Activated naive CD4-positive, alpha-beta T cell treated with anti-CD3 and anti-CD28 coated beads, Interleukin-2, amount 10 ng/mL, durations not matched to agents 7 days and 5 days (primary cell): ENCODE measurements around the gene FAM131C.
"Not testable (repeated sequence)": the region's sequence is repeated elsewhere in the genome, so short reads cannot be mapped to it uniquely, and the experiment has no call there.

Experiments used
- CTCF ChIA-PET: fragments of 350-600 bp; sonication (Branson Sonifier 250); formaldehyde crosslinking; loops from one replicate; lab custom pipeline; 2021; ENCODE audit warnings: antibody characterized with exemption; lab: Charles Lee
- DNase-seq: peaks from one replicate; pipeline ENCODE4 v3.0.0-alpha.2; 2020
- H3K27ac Mint-ChIP-seq: one replicate; pipeline ENCODE4 v1.8.0; 2021; ENCODE audit warnings: mild to moderate bottlenecking, moderate library complexity, mixed read lengths
- H3K27me3 Mint-ChIP-seq: one replicate; pipeline ENCODE4 v1.8.0; 2021; ENCODE audit warnings: mild to moderate bottlenecking, mixed read lengths
- H3K36me3 Mint-ChIP-seq: one replicate; pipeline ENCODE4 v1.8.0; 2021; ENCODE audit warnings: mixed read lengths
- H3K4me1 Mint-ChIP-seq: one replicate; pipeline ENCODE4 v1.8.0; 2021; ENCODE audit warnings: mixed read lengths
- H3K4me3 Mint-ChIP-seq: one replicate; pipeline ENCODE4 v1.8.0; 2021; ENCODE audit warnings: mild to moderate bottlenecking, moderate library complexity, mixed read lengths
- H3K9me3 Mint-ChIP-seq: one replicate; pipeline ENCODE4 v1.8.0; 2021; ENCODE audit warnings: mixed read lengths

Gene FAM131C

GRCh38 chr1:16055613-16056520, 17.6 kb downstream of the FAM131C start:
- Mint-ChIP-seq H3K36me3 (no peaks in the 10 kb centered on the region), H3K4me3 (no peak overlapping the region), H3K27ac (no peak overlapping the region), H3K27me3 (peaks cover 22% of the 10 kb centered on the region), H3K9me3 (no peaks in the 10 kb centered on the region), H3K4me1 (peaks cover 6% of the 10 kb centered on the region)
- peak; percentile 92 for DNase-seq
- CTCF ChIA-PET, result interaction anchor here (0.9 to 4.9 kb wide), 9 partner anchors 48 to 391 kb away, joined by 3 to 47 read pairs (median 8); partner anchors contain the start of gene UQCRHL

- Mint-ChIP-seq H3K4me1 (peaks cover 6% of the 10 kb centered on the region), H3K36me3 (no peaks in the 10 kb centered on the region), H3K27ac (no peak overlapping the region), H3K9me3 (no peaks in the 10 kb centered on the region), H3K27me3 (peaks cover 23% of the 10 kb centered on the region), H3K4me3 (no peak overlapping the region)
- DNase-seq, result no peak
- CTCF ChIA-PET, result interaction anchor here (0.8 to 4.9 kb wide), 9 partner anchors 47 to 390 kb away, joined by 3 to 47 read pairs (median 3); partner anchors contain the start of gene UQCRHL
These were observed 18.6 kb downstream of the FAM131C start for GRCh38 chr1:16054598-16055540.

DNA sequence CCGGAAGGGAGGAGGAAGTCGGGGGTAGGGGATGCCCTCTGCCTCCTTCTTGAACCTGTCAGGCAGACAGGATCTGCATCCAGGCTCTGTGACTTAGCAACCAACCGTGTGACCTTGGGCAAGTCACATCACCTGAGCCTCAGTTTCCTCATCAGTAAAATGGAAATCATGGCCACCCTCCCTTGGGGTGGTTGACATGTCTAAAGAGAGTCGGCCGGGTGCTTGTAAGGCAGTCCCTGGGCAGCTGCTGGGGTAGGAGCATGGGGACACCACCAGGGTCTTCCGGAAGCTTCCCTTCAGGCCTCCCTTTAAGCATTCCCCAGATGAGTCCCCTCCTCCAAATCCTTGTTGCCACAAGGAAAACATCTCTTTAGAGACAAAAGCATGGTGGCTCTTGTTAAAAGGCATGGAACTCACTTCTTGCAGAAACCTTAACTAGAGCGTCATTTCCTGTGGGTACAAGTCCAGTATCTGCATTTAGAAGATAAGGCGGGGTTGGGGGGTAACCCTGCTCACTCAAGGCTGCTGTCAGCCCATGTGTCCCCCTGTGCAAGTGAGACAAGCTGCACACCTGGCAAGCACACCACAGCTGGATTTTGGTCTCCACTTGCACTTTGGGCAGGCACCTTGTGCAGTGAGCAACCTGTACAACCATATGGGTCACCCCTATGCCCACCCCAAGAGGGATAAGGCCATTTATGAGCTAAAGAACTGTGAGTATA, 19.5 kb downstream of the FAM131C start:
- H3K4me1 Mint-ChIP-seq, result peaks cover 6% of the 10 kb centered on the region
- no peak for DNase-seq
- no peaks in the 10 kb centered on the region for H3K9me3 Mint-ChIP-seq
- no peaks in the 10 kb centered on the region for H3K36me3 Mint-ChIP-seq
- H3K4me3 Mint-ChIP-seq, result no peak overlapping the region
- CTCF ChIA-PET, result interaction anchor here (0.8 to 4.9 kb wide), 5 partner anchors 46 to 262 kb away, joined by 3 to 47 read pairs (median 8); no protein-coding TSS in a partner anchor
- peaks cover 32% of the 10 kb centered on the region for H3K27me3 Mint-ChIP-seq
- H3K27ac Mint-ChIP-seq, result no peak overlapping the region

DNA sequence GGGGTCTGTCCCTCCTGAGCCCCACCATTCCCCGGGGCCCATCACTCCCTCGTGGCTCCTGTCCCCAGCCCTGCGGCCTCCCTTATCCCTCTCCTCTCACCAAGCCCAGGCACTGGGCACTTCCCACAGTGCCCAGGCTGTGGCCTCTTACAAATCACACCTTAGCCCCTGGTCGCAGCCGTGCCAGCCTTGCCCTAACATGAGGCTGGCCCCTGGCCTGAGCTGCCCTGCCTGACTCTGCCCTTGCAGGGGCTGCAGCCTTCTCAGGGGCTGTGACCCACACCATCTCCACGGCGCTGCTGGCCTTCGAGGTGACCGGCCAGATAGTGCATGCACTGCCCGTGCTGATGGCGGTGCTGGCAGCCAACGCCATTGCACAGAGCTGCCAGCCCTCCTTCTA, 21.5 kb downstream of the FAM131C start:
- peaks cover 31% of the 10 kb centered on the region for H3K27me3 Mint-ChIP-seq
- H3K4me3 Mint-ChIP-seq, H3K36me3 Mint-ChIP-seq, H3K27ac Mint-ChIP-seq, H3K9me3 Mint-ChIP-seq, CTCF ChIA-PET, H3K4me1 Mint-ChIP-seq, DNase-seq: not testable (repeated sequence)

GRCh38 chr1:16051039-16051438, 22.4 kb downstream of the FAM131C start:
- no peaks in the 10 kb centered on the region for H3K36me3 Mint-ChIP-seq
- H3K27ac Mint-ChIP-seq, result no peak overlapping the region
- no peak overlapping the region for H3K4me3 Mint-ChIP-seq
- H3K27me3 Mint-ChIP-seq, result peaks cover 36% of the 10 kb centered on the region
- DNase-seq, result no peak
- H3K4me1 Mint-ChIP-seq, result peaks cover 4% of the 10 kb centered on the region
- CTCF ChIA-PET, result no interaction called here
- no peaks in the 10 kb centered on the region for H3K9me3 Mint-ChIP-seq

DNA sequence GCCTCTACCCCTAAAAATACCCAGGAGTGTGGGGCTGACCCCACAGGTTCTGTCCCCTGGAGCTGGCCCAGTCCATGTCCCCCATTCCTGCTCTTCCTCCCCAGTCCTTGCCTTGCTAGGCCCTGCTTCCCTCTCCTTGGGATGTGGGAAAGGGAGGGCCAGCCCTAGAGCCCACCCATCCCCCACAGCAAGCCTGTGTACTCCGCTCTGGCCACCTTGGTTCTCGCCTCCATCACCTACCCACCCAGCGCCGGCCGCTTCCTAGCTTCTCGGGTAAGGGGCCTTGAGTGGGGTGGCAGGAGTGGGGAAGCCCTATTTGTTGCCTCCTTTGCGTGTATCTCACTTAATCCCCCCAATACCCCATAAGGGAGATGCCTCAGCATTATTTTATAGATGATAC, 23.1 kb downstream of the FAM131C start:
- Mint-ChIP-seq H3K27me3 (peaks cover 40% of the 10 kb centered on the region), H3K4me1 (no peaks in the 10 kb centered on the region), H3K4me3 (no peak overlapping the region), H3K36me3 (no peaks in the 10 kb centered on the region), H3K27ac (no peak overlapping the region), H3K9me3 (no peaks in the 10 kb centered on the region)
- no peak for DNase-seq
- CTCF ChIA-PET, result no interaction called here

DNA sequence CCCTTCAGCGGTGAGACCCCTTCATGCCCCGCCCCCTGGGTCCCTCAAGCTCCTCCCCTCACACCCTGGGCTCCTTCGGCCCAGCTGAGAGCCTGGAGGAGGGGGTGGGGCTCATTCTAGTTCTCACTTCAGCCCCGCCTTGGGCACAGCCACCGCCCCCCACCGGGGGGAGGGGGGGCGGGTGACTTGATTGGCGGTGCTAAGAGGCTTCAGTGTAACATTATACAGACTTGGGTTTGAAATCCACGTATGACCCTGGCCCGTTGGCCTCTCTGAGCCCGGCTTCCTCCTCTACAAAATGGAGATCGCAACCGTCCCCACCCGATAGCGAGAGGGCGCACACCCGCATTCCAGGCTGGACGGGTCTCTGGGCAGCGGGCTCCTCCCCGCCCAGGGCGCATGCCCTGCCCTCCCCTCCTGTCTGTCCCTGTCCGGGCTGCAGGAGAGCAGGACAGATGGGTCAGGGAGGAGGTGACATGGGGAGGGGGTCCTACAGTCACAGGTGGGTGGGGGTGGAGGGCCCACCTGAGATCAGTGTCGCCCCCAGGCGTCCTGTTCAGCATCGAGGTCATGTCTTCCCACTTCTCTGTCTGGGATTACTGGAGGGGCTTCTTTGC, 24.8 kb downstream of the FAM131C start:
- Mint-ChIP-seq H3K27me3 (peaks cover 44% of the 10 kb centered on the region), H3K4me1 (no peaks in the 10 kb centered on the region), H3K9me3 (no peaks in the 10 kb centered on the region), H3K4me3 (no peak overlapping the region), H3K27ac (no peak overlapping the region), H3K36me3 (no peaks in the 10 kb centered on the region)
- CTCF ChIA-PET, result no interaction called here
- peak; percentile 53 for DNase-seq

GRCh38 chr1:16047791-16048475, 25.5 kb downstream of the FAM131C start:
- Mint-ChIP-seq H3K36me3 (no peaks in the 10 kb centered on the region), H3K9me3 (no peaks in the 10 kb centered on the region), H3K4me1 (no peaks in the 10 kb centered on the region), H3K27ac (no peak overlapping the region), H3K4me3 (no peak overlapping the region), H3K27me3 (peaks cover 44% of the 10 kb centered on the region)
- CTCF ChIA-PET, result interaction anchor here (1.1 kb wide), 1 partner anchor 244 kb away, joined by 4 read pairs; no protein-coding TSS in a partner anchor
- no peak for DNase-seq

GRCh38 chr1:16046842-16047241, 26.6 kb downstream of the FAM131C start:
- no peaks in the 10 kb centered on the region for H3K9me3 Mint-ChIP-seq
- H3K27me3 Mint-ChIP-seq, result peaks cover 47% of the 10 kb centered on the region
- H3K4me3 Mint-ChIP-seq, result no peak overlapping the region
- CTCF ChIA-PET, result interaction anchor here (0.9 to 1.1 kb wide), 2 partner anchors 11 to 243 kb away, joined by 3 to 4 read pairs; no protein-coding TSS in a partner anchor
- H3K4me1 Mint-ChIP-seq, result no peaks in the 10 kb centered on the region
- H3K36me3 Mint-ChIP-seq, result no peaks in the 10 kb centered on the region
- DNase-seq, result no peak
- no peak overlapping the region for H3K27ac Mint-ChIP-seq

GRCh38 chr1:16043950-16044349, 29.5 kb downstream of the FAM131C start:
- no peak overlapping the region for H3K27ac Mint-ChIP-seq
- no peak for DNase-seq
- H3K36me3 Mint-ChIP-seq, result no peaks in the 10 kb centered on the region
- peaks cover 33% of the 10 kb centered on the region for H3K27me3 Mint-ChIP-seq
- H3K9me3 Mint-ChIP-seq, result no peaks in the 10 kb centered on the region
- H3K4me1 Mint-ChIP-seq, result no peaks in the 10 kb centered on the region
- CTCF ChIA-PET, result interaction anchor here (0.7 to 0.9 kb wide), 2 partner anchors 27 to 50 kb away, joined by 3 read pairs; no protein-coding TSS in a partner anchor
- H3K4me3 Mint-ChIP-seq, result no peak overlapping the region

DNA sequence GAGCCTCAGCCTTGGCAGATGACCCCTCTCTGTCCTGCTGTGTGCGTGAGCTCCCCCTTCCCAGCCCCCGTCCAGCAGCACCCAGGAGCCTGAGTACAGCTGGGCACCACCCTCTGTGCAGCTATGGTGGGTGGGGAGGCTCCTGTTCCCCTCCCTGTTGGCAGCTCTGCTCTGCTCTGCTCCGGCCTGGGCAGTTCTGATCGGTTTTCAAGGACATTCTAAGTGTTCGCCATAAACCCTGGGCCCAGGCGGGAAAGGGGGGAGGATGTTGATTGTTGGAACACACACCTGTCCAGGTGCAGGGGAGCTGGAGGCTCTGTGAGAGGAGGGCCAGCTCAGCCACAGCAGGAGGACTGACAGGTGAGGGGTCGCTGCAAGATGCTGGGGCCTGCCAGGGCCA, 29.9 kb downstream of the FAM131C start, which contains the start of gene CLCNKB:
TSS of gene CLCNKB (plus strand) at position 262 of the 400 bp plus-strand sequence. CDS start 711 bp downstream, outside the sequence.
- H3K27ac Mint-ChIP-seq, result no peak within 1 kb of the TSS
- CTCF ChIA-PET, result no interaction called here

DNA sequence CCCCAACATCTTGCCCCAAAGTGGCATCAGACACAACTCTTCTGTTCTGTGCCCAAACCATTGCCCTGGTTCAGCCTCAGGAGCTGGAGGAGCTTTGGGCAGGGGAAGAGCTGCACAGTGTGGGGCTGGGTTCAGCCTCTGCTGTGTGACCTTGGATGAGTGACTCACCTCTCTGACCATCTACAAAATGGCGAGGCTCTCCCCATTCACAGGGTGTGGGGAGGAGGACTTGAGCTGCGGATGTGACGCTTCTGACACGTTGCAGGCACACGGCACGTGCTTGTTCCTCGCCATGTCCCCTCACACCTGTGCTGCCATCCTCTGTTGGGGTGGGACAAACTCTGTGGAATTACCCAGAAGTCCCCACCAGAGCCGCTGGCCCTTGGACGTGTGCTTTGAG, 30.8 kb downstream of the FAM131C start:
- H3K4me3 Mint-ChIP-seq, H3K9me3 Mint-ChIP-seq, H3K27ac Mint-ChIP-seq, H3K4me1 Mint-ChIP-seq, H3K36me3 Mint-ChIP-seq, DNase-seq, CTCF ChIA-PET: not testable (repeated sequence)
- peaks cover 31% of the 10 kb centered on the region for H3K27me3 Mint-ChIP-seq

More for the DNA sequence above, 29.9 kb downstream of the FAM131C start, which contains the start of gene CLCNKB:
- Mint-ChIP-seq H3K27me3 (peaks cover 33% of the 10 kb centered on the region), H3K4me1 (no peaks in the 10 kb centered on the region), H3K36me3 (no peaks in the 10 kb centered on the region), H3K4me3 (no peak within 1 kb of the TSS), H3K9me3 (no peaks in the 10 kb centered on the region)
- DNase-seq, result no peak
